DND-41 (cell line): ENCODE measurements around the gene ZNF20.

Experiments
- ATAC-seq: fragments of 200-7000 bp; cut with Tn5 transposase; 3 replicates; pipeline ENCODE4 v1.9.1; 2021; ENCODE audit warnings: low read depth; ENCODE audit not compliant: insufficient read depth
- DNase-seq: peaks from one replicate; pipeline ENCODE4 v3.0.0-alpha.2; 2020
- H2AFZ ChIP-seq: 2 replicates; pipeline ENCODE4 v1.6.0; 2012; ENCODE audit warnings: low read depth, low read length
- H3K27ac ChIP-seq: 2 replicates; pipeline ENCODE4 v1.5.1; 2012; ENCODE audit warnings: low read length, inconsistent platforms
- H3K27me3 ChIP-seq: fragments of 200-600 bp; sonication (generic); 2 replicates; pipeline ENCODE4 v1.6.0; 2012; ENCODE audit warnings: low read length, mild to moderate bottlenecking, inconsistent platforms; ENCODE audit not compliant: insufficient read depth, poor library complexity
- H3K36me3 ChIP-seq: 2 replicates; pipeline ENCODE4 v1.5.1; 2012; ENCODE audit warnings: low read length, inconsistent platforms; ENCODE audit not compliant: insufficient read depth
- H3K4me1 ChIP-seq: 2 replicates; pipeline ENCODE4 v1.5.1; 2012; ENCODE audit warnings: mild to moderate bottlenecking, low read length; ENCODE audit not compliant: insufficient read depth
- H3K4me2 ChIP-seq: 2 replicates; pipeline ENCODE4 v1.6.0; 2012; ENCODE audit warnings: mild to moderate bottlenecking, moderate library complexity, low read length, inconsistent platforms; ENCODE audit not compliant: insufficient read depth
- H3K4me3 ChIP-seq, 2 experiments: fragments of 200-600 bp in 1 of 2; shearing (Covaris generic) in 1 of 2; 2 replicates each; pipeline ENCODE4 v1.5.1; 2012 to 2016; ENCODE audit warnings: inconsistent platforms in 2 of 2, low read length in 2 of 2, mild to moderate bottlenecking in 2 of 2, low read depth in 1 of 2, moderate library complexity in 1 of 2
- H3K79me2 ChIP-seq: 2 replicates; pipeline ENCODE4 v1.6.0; 2012; ENCODE audit warnings: low read length, inconsistent platforms; ENCODE audit not compliant: insufficient read depth
- H3K9ac ChIP-seq: 2 replicates; pipeline ENCODE4 v1.6.0; 2012; ENCODE audit warnings: low read depth, mild to moderate bottlenecking, inconsistent platforms, low read length, moderate library complexity
- H3K9me3 ChIP-seq: 2 replicates; pipeline ENCODE4 v1.5.1; 2012; ENCODE audit warnings: low read length, moderate library complexity, mild to moderate bottlenecking, inconsistent platforms; ENCODE audit not compliant: insufficient read depth, severe bottlenecking
- H4K20me1 ChIP-seq: 2 replicates; pipeline ENCODE4 v1.6.0; 2012; ENCODE audit warnings: low read length; ENCODE audit not compliant: insufficient read depth
- CTCF ChIP-seq: IDR thresholded peaks from 2 replicates; pipeline ENCODE4 v1.5.1; 2012; ENCODE audit warnings: borderline replicate concordance, low read length, moderate library complexity, mild to moderate bottlenecking; ENCODE audit not compliant: poor library complexity, severe bottlenecking; ENCODE audit errors: extremely low read depth
- EZH2 ChIP-seq: IDR thresholded peaks from 3 replicates; pipeline ENCODE4 v1.6.1; 2012; ENCODE audit warnings: borderline replicate concordance, low read depth, mild to moderate bottlenecking, moderate library complexity, low read length, inconsistent platforms; ENCODE audit not compliant: severe bottlenecking

ZNF20 gene

GRCh38 chr19:12159773-12160414 is 19.7 kb upstream of the ZNF20 start:
- DNase-seq = peak; percentile 36
- no peak for TF ChIP-seq EZH2
- TF ChIP-seq CTCF = no peak
- Histone ChIP-seq H3K4me3 (no peak overlapping the region), H4K20me1 (peaks cover 12% of the 10 kb centered on the region), H3K36me3 (peaks cover 4% of the 10 kb centered on the region), H3K9me3 (no peaks in the 10 kb centered on the region), H3K9ac (no peak overlapping the region), H3K27me3 (no peaks in the 10 kb centered on the region), H2AFZ (no peak overlapping the region), H3K27ac (no peak overlapping the region), H3K4me2 (no peak overlapping the region), H3K4me1 (peaks cover 39% of the 10 kb centered on the region), H3K79me2 (peaks cover 32% of the 10 kb centered on the region)
- no peak for ATAC-seq

DNA sequence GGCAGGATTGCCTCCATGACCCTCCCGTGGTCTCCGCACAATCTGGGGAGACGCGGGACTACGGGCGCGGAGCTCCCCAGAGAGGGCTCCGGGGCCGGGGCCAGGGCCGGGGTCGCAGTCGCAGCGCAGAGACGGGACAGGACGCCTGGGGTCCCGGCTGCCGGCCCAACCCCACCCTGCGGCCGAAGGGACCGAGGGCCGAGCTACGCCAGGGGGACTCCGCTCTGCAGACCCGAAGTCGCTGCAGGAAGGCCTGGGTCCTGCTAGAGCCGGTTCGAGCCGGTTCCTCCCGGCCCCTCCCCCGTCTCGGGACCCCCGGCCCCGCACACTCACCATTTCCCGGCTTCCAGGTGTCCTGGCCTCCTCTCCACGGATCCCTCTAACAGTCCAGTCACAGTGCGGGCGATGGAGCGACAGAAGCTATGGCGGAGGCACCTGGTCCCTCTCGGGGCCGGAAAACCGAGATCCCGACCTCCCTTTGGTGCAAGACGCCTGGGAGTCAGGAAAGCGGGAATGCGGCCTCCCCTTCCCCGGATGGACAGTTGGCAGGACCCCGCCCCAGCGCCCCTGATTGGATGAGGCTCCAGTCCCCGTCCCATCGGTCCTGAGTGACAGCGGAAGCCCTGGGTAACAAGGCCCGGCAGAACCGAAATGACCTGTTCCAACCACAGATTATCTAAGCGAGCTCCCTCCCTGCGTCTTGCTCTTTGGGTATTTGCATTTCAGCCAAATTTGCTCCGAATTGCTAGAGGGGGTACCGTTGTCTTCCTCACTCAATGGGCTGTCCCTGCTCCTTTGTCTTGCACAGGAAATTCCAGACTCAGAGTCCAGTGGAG is 16.3 kb upstream of the ZNF20 start, which contains the start of gene ZNF625:
TSS of gene ZNF625 (minus strand) at position 512 of the 836 bp plus-strand sequence. CDS start at position 336, 176 bp downstream.
- Histone ChIP-seq H3K4me2 (peak within 1 kb of the TSS; percentile 84), H3K79me2 (peaks cover 19% of the 10 kb centered on the region), H3K36me3 (0 out of 2 replicates have a peak, but pooled peaks cover 3% of the 10 kb centered on the region), H3K9me3 (no peaks in the 10 kb centered on the region), H3K4me1 (peaks cover 20% of the 10 kb centered on the region; the same call in 1 of the 2 replicates), H2AFZ (peak within 1 kb of the TSS; percentile 91), H4K20me1 (no peaks in the 10 kb centered on the region), H3K27me3 (no peaks in the 10 kb centered on the region), H3K4me3 (peak within 1 kb of the TSS; percentile 66 to 85; a peak in 3 of 4 replicates), H3K27ac (peak within 1 kb of the TSS; percentile 82), H3K9ac (peak within 1 kb of the TSS; percentile 74)
- peak; percentile 61 for DNase-seq
- TF ChIP-seq CTCF = no peak
- no peak for TF ChIP-seq EZH2
- ATAC-seq = peak; percentile 84

DNA sequence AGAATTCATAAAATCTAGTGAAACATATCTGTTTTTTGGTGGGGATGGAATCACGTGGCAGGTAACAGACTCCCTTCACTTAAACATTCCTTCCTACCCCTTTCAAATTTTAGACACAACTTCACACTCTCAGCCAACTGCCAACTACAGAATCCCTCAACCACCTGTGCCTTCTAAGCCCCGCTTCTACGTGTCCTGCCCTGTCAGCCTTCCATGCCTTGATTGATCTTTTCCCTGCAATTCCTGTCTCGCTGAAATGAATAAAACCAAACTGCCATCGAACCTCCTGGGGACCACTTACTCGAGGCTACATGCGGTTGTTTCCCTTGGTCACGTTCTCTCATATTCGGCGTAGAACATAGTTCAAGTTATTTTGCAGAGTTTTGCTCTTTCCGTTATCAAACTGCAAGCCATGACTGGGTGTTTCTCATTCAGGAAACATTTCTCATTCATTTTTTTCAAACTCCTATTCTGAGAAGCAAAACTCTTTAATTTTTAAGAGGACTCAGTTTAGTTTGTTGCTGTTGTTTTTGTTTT is 15.2 kb upstream of the ZNF20 start:
- H3K4me2 ChIP-seq = peak overlapping the region; percentile 84
- H3K4me1 ChIP-seq = peaks cover 20% of the 10 kb centered on the region; the same call in 1 of the 2 replicates
- no peaks in the 10 kb centered on the region for H4K20me1 ChIP-seq
- DNase-seq (no peak), ATAC-seq (no peak)
- H3K27me3 ChIP-seq = no peaks in the 10 kb centered on the region
- H2AFZ ChIP-seq = no peak overlapping the region
- peak overlapping the region; percentile 74; the same call in 1 of the 2 replicates for H3K9ac ChIP-seq
- peak overlapping the region; percentile 2; the same call in 1 of the 2 replicates for H3K27ac ChIP-seq
- peaks cover 3% of the 10 kb centered on the region; the same call in 1 of the 2 replicates for H3K36me3 ChIP-seq
- H3K9me3 ChIP-seq = no peaks in the 10 kb centered on the region
- peak overlapping the region in 1 of 2 experiments; percentile 85; a peak in 1 of 4 replicates for H3K4me3 ChIP-seq
- H3K79me2 ChIP-seq = peaks cover 19% of the 10 kb centered on the region
- no peak for TF ChIP-seq EZH2
- TF ChIP-seq CTCF = no peak
